RKO (cell line): ENCODE data around the gene COL18A1.
"Not testable (repeated sequence)": the region's sequence is repeated elsewhere in the genome, so short reads cannot be mapped to it uniquely, and the experiment has no call there.

Source experiments
- DNase-seq: peaks from one replicate; pipeline ENCODE4 v3.0.0-alpha.2; 2016; ENCODE audit warnings: low spot score

COL18A1 gene

DNA sequence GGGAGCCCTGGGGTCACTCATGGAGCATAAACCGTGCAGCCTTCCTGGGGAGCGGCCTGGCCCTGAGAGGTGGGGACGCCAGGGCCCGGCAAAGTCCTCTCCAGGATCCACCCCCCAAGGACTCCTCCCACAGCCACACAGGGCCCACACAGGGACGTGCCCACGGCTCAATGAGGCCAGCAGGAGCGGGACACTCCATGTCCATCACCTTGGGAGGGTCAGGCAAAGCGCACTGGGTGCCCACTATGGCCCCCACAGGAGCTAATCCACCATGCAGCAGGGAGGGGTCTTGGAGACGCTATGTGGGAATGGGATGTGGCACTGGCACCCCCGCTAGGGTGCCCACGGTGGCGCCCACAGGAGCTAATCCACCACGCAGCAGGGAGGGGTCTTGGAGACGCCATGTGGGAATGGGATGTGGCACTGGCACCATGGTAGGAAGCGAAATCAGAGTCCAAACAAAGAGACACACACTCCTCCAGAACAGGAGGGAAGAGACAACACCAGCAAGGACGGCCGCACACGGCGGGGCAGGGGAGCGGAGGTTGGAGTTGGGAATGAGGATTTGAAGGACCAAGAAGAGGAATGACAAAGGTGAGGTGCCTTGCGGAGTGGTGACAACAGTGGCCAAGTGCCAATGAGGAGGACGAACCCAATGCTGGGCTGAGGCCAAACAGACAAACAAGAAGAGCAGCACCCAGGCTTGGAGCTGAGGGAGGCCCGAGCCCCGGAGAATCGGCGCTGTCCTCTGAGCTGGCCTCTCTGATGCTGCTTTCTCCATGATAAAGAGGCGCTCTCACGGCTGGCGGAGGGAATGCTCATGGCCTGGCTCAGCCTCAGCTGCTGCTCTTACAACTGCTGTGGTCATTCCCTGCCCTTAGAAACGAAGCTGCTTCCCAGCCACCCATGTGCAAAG, 155.4 kb downstream of the COL18A1 start:
- DNase-seq: no peak

DNA sequence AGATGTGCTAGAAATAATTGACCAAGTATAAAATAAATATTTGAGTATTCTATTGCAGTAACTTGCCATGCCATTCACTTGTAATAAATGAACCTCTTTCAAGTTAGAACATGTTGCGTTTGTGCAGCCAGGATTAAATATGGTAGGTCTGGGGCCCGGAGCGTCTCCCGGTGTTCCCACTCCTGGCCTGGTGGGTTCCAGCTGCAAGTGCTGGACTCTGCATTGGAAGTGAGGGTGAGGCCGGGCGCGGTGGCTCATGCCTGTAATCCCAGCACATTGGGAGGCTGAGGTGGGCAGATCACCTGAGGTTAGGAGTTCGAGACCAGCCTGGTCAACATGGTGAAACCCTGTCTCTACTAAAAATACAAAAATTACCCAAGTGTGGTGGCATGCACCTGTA, 156.3 kb downstream of the COL18A1 start:
- DNase-seq: not testable (repeated sequence)

DNA sequence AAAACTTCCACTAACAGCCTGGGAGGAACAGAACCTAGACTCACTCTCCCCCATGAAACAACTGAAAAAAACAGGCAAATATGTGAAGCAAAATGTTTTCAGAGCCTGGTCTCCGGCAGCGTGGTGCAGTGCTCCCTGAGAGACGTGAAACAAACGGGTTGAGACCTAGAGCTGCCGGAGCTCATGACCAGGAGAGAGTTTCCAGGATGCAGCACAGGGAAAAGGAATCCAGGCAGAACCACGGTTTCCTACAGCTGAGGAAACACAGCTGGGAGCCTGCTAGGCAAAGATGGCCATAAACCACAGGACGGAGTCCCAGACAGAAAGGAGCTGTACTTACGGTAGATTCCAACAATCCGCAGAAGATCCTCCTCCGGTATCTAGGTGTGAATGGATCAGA, 157.4 kb downstream of the COL18A1 start:
- no peak for DNase-seq

DNA sequence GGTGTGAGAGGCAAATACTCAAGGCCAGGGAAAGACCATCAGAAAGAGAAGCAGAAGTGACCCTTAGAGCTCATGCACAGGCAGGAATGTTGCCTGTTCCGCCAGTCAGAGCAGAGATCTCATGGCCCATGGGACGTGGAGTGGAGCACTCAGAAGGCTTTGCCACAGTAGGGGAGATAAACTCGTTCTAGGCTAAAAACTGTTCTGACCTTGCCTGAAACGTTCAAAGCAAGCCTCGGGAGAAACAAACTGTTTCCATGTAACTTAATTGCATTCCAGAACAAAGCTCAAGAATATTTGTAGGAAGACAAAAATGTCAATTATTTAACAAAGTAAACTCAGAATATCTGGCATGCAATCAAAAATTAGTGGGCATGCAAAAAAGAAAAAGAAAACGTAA, 158.0 kb downstream of the COL18A1 start:
- DNase-seq: no peak
